ENCODE data around the gene LSS.
"Not testable (repeated sequence)": the region's sequence is repeated elsewhere in the genome, so short reads cannot be mapped to it uniquely, and the experiment has no call there.

Gene LSS

GRCh38 chr21:46184625-46185555 lies 43.7 kb downstream of the LSS start:
- DNase-seq, result peak; percentile 86

- peak; percentile 54 for DNase-seq
These were observed 44.5 kb downstream of the LSS start, which contains the start of gene SPATC1L for GRCh38 chr21:46183910-46184624. Gene SPATC1L (minus strand): TSS chr21:46184459. CDS start chr21:46182816, 1,643 bp downstream.

GRCh38 chr21:46183337-46183909 lies 45.2 kb downstream of the LSS start:
- peak; percentile 41 for DNase-seq

- peak; percentile 42 for DNase-seq
These were observed 45.8 kb downstream of the LSS start for GRCh38 chr21:46182548-46183336.

- DNase-seq, result peak; percentile 41
These were observed 46.5 kb downstream of the LSS start for GRCh38 chr21:46181953-46182547.

GRCh38 chr21:46181436-46181835 lies 47.1 kb downstream of the LSS start:
- no peak for DNase-seq

GRCh38 chr21:46180778-46181391 lies 47.7 kb downstream of the LSS start:
- no peak for DNase-seq

GRCh38 chr21:46180079-46180722 lies 48.4 kb downstream of the LSS start:
- peak; percentile 28 for DNase-seq

GRCh38 chr21:46179708-46180078 lies 48.9 kb downstream of the LSS start:
- peak; percentile 36 for DNase-seq

- no peak for DNase-seq
These were observed 49.6 kb downstream of the LSS start for GRCh38 chr21:46178961-46179360.

GRCh38 chr21:46176443-46177129 lies 52.0 kb downstream of the LSS start:
- not testable (repeated sequence) for DNase-seq

GRCh38 chr21:46173573-46173972 lies 55.0 kb downstream of the LSS start:
- DNase-seq, result peak; percentile 24

GRCh38 chr21:46172863-46173528 lies 55.6 kb downstream of the LSS start:
- no peak for DNase-seq

- DNase-seq, result peak; percentile 32
These were observed 56.3 kb downstream of the LSS start for GRCh38 chr21:46171996-46172862.

GRCh38 chr21:46171585-46171984 lies 57.0 kb downstream of the LSS start:
- no peak for DNase-seq

- DNase-seq, result not testable (repeated sequence)
These were observed 58.0 kb downstream of the LSS start for GRCh38 chr21:46170436-46171193.

GRCh38 chr21:46168659-46169386 lies 59.8 kb downstream of the LSS start:
- DNase-seq, result no peak

Data from right forelimb (tissue), 1 donor.